Measurements from ENCODE around the gene NCKAP5.
A peak's percentile ranks its signal among the peaks of the same experiment; 100 is the strongest.

NCKAP5 gene

DNA sequence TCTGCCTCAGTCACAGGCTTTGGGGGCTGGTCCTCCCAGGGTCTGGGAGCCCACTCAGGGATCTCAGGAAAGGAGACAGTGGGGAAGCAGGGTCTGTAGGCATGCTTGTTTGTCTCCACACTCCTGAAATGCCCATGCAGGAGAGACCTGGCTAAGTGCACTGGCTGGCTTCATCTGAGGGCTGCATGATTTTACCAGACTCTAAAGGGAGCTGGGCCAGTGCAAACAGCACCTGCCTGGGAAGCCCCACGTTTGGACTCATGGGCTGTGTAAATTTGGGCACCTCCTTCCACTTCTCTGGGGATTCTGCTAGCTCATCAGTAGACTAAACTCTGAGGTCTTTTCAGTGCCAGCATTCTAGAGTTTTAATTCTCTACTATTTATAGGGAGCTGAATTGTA, 931.9 kb downstream of the NCKAP5 start:
- TF ChIP-seq, protein P1, sequence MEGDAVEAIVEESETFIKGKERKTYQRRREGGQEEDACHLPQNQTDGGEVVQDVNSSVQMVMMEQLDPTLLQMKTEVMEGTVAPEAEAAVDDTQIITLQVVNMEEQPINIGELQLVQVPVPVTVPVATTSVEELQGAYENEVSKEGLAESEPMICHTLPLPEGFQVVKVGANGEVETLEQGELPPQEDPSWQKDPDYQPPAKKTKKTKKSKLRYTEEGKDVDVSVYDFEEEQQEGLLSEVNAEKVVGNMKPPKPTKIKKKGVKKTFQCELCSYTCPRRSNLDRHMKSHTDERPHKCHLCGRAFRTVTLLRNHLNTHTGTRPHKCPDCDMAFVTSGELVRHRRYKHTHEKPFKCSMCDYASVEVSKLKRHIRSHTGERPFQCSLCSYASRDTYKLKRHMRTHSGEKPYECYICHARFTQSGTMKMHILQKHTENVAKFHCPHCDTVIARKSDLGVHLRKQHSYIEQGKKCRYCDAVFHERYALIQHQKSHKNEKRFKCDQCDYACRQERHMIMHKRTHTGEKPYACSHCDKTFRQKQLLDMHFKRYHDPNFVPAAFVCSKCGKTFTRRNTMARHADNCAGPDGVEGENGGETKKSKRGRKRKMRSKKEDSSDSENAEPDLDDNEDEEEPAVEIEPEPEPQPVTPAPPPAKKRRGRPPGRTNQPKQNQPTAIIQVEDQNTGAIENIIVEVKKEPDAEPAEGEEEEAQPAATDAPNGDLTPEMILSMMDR (IDR thresholded peaks at IDR 0.05; ENCODE audit: insufficient read depth, low read depth, low read length, missing control alignments), result no peak
- no peak overlapping the region for H3K4me3 ChIP-seq (ENCODE audit: low read length)
- DNase-seq (ENCODE audit: low read depth), result no peak

DNA sequence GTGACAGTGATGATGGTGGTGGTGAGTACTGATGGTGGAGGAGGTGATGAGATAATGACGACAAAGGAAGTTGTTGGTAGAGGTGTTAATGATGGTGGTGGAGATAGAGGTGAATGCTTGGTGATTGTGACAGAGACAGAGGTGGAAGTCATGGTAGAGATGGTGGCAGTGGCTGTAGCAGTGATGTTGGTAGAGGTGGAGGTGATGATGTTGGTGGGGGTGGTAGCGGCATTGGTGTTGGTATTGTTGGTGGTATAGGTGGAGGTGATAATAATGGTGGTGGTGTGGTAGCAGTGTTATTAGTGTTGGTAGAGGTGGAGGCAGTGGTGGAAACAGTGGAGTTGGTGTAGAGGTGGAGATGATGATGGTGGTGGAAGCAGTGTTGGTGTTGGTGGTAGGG, 934.6 kb downstream of the NCKAP5 start:
- H3K4me3 ChIP-seq (ENCODE audit: low read length), result no peak overlapping the region
- TF ChIP-seq, protein P1 (IDR thresholded peaks at IDR 0.05; ENCODE audit: insufficient read depth, low read depth, low read length, missing control alignments), result no peak
- DNase-seq (ENCODE audit: low read depth), result no peak

DNA sequence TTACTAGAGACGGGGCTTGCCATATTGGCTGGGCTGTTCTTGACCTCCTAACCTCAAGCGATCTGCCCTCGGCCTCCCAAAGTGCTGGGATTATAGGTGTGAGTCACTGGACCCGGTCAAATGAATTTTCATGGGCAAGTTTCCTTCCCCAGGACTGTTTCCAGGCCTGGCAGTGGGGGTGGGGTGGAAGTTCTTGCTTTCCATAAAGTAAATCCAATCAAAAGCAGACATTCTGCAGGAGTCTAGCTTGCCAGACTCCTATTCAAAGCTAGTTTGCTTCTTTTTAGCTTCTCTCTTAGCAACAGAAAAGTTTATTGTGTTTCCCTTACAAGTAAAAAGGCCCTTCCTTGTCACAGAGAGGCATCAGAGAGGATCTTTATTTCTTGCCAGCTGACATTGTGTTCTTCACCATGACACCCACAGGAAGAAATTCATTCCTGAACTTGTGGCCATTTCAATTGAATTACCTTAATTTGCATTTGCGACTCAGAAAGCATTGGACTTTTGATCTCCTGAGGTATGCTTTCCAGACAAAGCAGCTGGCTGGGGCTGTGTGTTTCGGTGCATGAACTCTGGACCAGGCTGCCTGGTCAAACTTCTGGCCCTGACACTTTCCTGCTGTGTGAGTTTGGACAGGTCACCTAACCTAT, 936.1 kb downstream of the NCKAP5 start:
- H3K4me3 ChIP-seq (ENCODE audit: low read length), result no peak overlapping the region
- TF ChIP-seq, protein P1 (IDR thresholded peaks at IDR 0.05; ENCODE audit: insufficient read depth, low read depth, low read length, missing control alignments), result no peak
- DNase-seq (ENCODE audit: low read depth), result no peak

DNA sequence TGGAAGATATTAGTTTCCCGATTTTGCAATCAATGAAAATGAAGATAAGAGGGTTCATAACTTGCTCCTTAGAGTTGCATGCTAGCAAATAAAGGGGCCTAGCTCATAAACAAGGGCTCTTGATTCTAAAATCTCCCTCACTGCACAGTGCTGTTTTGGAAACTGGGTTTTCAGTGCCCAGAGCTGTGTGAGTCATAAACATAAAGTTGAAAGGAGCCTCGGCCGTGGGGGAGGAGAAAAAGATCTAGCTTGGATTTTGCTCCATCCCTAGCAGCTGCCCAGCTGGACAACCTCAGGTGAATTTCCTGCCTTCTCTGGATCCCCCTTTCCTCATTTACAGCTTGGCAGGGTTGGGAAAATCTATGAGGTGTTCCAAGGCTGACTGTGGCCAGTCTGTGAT, 940.7 kb downstream of the NCKAP5 start:
- H3K4me3 ChIP-seq (ENCODE audit: low read length), result no peak overlapping the region
- no peak for DNase-seq (ENCODE audit: low read depth)
- TF ChIP-seq, protein P1 (IDR thresholded peaks at IDR 0.05; ENCODE audit: insufficient read depth, low read depth, low read length, missing control alignments), result no peak

DNA sequence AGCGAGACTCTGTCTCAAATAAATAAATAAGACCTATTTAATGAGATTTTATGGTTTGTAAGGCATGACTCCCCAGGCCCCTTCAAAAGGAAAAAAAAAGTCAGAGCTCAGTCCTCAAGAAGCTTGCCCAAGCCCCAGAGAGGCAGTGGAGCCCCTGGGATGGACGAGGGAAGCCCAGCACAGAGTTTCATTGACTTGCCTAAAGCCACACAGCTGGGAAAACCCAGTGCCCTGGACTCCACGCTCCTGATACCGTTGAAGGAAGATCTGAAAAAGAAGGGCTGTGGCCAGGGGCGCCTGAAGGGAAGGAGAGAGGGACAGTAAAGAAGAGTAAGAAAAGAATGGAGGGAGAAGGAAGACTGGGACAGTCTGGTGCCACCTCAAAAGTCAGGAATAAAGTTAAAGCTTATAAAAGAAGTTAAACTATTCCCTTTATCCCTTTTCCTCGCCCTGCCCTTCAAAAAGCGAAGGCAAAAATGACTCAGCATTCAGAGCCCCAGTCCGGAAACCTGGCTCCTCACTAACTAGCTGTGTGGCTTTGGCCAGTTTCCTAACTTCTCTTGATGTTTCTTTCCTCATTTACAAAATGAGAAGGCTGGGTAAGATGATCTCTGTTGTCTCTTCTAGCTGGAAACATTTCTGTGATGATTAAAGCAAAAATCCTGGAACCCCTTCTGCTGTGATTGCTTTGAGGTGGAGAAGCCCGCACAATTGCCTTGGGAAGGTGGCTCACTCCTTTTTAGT, 945.0 kb downstream of the NCKAP5 start:
- peak; percentile 18 for DNase-seq (ENCODE audit: low read depth)
- H3K4me3 ChIP-seq (ENCODE audit: low read length), result no peak overlapping the region
- TF ChIP-seq, protein P1 (IDR thresholded peaks at IDR 0.05; ENCODE audit: insufficient read depth, low read depth, low read length, missing control alignments), result no peak
